ENCODE measurements around the gene NTM. TPM values are rescaled to one million over a fixed set of nuclear protein-coding genes. Genes with fewer than 3 reads are reported as not detected.

Gene NTM
- total RNA-seq, 1 experiment from 2014 or later = 9.9 TPM

DNA sequence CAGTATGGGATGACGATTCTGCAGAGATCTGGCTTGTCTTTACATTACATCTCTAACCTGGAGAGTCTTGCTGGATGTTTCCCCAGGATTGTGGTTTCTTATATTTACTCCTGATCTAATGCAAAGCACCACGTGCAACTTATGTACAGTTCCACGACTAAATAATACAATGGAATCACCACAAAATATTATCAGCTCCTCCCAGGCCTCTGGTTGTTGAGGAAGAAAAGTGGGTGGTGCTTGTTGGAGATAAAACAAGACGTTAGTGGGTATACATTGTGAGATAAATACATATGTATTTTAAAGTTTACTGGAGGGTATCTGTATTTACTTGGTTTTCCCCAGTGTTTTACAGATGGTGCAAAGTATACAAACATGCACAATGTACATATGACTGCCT is 569.7 kb downstream of the NTM start:
- Histone ChIP-seq H3K4ac (ENCODE audit: low read depth, low read length) (no peak overlapping the region), H2AK5ac (ENCODE audit: insufficient read length, low read length) (no peak overlapping the region), H2BK5ac (ENCODE audit: insufficient read length, low read length) (no peak overlapping the region), H3K23me2 (ENCODE audit: insufficient read length, low read depth, low read length, poor library complexity, severe bottlenecking) (no peaks in the 10 kb centered on the region), H3K18ac (ENCODE audit: insufficient read length, low read depth, low read length) (no peak overlapping the region), H3K14ac (ENCODE audit: insufficient read depth, low read length) (no peak overlapping the region), H2BK120ac (ENCODE audit: low read depth, low read length, poor library complexity, severe bottlenecking) (no peak overlapping the region), H4K5ac (ENCODE audit: insufficient read length, low read depth, low read length) (no peak overlapping the region), H3K4me1 (ENCODE audit: insufficient read depth, low read length) (peaks cover 3% of the 10 kb centered on the region; the same call in 1 of the 2 replicates), H3K27ac (ENCODE audit: insufficient read length, low read depth, low read length) (no peak overlapping the region), H2AFZ (ENCODE audit: low read length) (no peak overlapping the region), H3K79me1 (ENCODE audit: insufficient read depth, low read depth, low read length, poor library complexity, severe bottlenecking) (no peaks in the 10 kb centered on the region), H3K4me2 (ENCODE audit: insufficient read depth, insufficient read length, low read length) (no peak overlapping the region), H3K27me3 (ENCODE audit: insufficient read depth, low read length) (no peaks in the 10 kb centered on the region), H3K9me3 (ENCODE audit: control insufficient read depth, low read depth, low read length) (no peaks in the 10 kb centered on the region), H3K23ac (ENCODE audit: insufficient read length, low read depth, low read length) (no peak overlapping the region), H2BK20ac (ENCODE audit: low read depth, low read length, poor library complexity, severe bottlenecking) (no peak overlapping the region), H3K56ac (ENCODE audit: insufficient read length, low read depth, low read length) (no peak overlapping the region), H3K79me2 (ENCODE audit: insufficient read depth, low read length) (no peaks in the 10 kb centered on the region), H2BK12ac (ENCODE audit: insufficient read length, low read depth, low read length) (no peak overlapping the region), H3K9ac (ENCODE audit: extremely low read depth, insufficient read length, low read length) (no peak overlapping the region), H3T11ph (ENCODE audit: low read length) (no peak overlapping the region), H4K20me1 (ENCODE audit: control insufficient read depth, insufficient read depth, insufficient read length) (no peaks in the 10 kb centered on the region), H4K91ac (ENCODE audit: insufficient read length, low read depth, low read length) (no peak overlapping the region), H4K8ac (replicated peaks; ENCODE audit: insufficient read length, low read depth, low read length) (no peak overlapping the region), H2BK15ac (ENCODE audit: low read depth, low read length) (no peak overlapping the region)
- no peaks in the 10 kb centered on the region for H3K9me3 Mint-ChIP-seq
- H3K4me1 Mint-ChIP-seq = peaks cover 5% of the 10 kb centered on the region in 2 experiments
- no peaks in the 10 kb centered on the region for H3K36me3 Mint-ChIP-seq (ENCODE audit: insufficient read depth in 1 of 3, low read depth in 3 of 3)
- WGBS (ENCODE audit: extremely low coverage, insufficient read length, low lambda C conversion rate) = no CpG with 5 or more reads among the region's 4 CpGs
- DNase-seq = no peak
- TF ChIP-seq CTCF (conservative IDR thresholded peaks at IDR 0.05) = no peak
- H3K4me3 Mint-ChIP-seq = no peak overlapping the region
- no peak overlapping the region for H3K27ac Mint-ChIP-seq
- H3K27me3 Mint-ChIP-seq (ENCODE audit: low read depth) = no peaks in the 10 kb centered on the region
